Activated T-cell treated with anti-CD3 and anti-CD28 coated beads for 24 hours (primary cell): ENCODE measurements around the gene CERS4.
"Not testable (repeated sequence)": the region's sequence is repeated elsewhere in the genome, so short reads cannot be mapped to it uniquely, and the experiment has no call there.

Experiments
- DNase-seq: peaks from one replicate; pipeline ENCODE4 v3.0.0-alpha.2; 2020; ENCODE audit warnings: low read depth

Gene CERS4

DNA sequence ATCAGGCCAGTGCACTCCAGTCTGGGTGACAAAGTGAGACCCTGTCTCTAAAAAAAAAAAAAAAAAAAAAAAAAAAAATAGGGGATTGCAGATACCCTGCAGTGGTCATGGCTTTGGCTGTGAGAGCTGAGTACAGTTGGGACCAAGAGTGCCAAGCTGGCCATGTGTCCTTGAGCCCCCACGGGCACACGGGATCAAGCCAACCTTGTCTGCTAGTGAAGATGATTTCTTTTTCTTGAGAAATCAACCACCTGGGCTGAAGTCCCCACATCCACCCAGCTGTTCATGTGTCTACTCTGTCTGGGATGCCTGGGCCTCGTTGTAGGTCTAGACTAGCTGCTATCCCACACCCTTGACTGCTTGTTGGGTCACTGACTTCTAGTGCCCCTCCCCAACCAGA, 34.0 kb downstream of the CERS4 start:
- DNase-seq, result no peak

DNA sequence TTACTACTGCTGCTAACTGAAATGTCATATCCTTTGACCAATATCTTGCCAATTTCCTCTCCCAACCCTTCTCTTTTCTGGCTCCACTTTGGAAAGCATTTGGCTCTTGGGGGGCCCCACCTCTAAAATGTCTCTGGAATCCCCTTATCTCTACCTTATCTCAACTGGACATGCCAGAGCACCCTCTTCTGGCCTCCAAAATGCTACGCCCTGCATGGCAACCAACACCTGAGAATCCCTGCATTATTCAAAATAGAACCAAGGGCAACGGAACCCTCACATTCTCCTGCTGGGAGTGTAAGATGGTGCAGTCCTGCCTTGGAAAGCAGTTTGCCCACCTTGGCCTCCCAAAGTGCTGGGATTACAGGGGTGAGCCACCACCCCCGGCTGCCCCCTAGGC, 35.3 kb downstream of the CERS4 start:
- DNase-seq, result no peak

DNA sequence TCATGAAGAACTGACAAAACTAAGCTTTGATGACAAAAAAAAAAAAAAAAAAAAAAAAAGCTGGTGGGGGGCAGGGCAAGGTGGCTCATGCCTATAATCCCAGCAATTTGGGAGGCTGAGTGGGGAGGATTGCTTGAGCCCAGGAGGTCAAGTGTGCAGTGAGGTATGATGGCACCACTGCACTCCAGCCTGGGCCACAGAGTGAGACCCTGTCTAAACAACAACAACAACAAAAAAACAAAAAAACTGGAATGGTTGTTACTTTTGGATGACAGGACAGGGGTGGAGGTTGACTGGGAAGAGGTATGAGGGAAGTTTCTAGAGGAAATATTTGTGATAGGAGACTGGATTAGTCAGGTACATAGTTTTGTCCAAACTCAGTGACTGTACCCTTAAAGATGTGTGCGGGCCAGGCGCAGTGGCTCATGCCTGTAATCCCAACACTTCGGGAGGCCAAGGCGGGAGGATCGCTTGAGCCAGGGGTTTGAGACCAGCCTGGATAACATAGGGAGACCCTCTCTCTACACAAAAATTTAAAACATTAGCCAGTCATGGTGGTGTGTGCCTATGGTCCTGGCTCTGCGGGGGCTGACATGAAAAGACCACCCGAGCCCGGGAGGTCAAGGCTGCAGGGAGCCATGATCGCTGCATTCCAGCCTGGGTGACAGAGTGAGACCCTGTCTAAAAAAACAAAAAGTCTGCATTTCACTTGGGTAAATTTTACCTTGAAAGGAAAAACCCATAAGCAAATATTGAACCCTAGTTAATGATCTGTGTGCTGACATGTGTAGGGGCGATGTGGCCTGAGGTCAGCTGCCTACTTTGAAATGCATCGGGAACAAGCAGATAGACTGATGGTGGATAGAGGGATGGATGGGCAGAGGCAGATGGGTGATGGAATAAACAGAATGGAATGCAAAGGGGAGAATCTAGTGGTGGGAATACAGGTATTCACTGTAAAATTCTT, 37.0 kb downstream of the CERS4 start:
- no peak for DNase-seq

DNA sequence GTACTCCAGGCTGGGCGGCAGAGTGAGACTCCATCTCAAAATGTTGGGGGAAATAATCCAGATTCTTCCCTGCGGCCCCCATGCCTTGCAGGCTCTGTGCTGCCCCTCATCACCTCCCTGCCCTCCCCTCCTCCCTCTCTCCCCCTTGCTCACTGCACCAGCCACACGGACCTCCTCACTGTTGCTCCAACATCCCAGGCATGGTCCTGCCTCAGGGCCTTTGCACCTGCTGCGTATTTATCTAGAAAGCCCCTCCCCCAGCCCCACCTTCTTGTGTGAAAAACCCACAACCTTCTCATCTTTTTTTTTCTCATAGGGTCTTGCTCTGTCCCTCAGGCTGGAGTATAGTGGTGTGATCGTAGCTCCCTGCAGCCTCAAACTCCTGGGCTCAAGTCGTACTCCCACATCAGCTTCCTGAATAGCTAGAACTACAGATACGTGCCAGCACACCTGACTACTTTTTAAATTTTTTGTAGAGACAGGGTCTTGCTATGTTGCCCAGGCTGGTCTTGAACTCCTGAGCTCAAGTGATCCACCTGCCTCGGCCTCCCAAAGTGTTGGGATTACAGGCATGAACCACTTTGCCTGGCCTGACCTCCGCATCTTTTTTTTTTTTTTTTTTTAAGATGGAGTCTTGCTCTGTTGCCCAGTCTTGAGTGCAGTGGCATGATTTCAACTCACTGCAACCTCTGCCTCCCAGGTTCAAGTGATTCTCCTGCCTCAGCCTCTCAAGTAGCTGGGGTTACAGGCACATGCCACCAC, 38.1 kb downstream of the CERS4 start:
- DNase-seq, result not testable (repeated sequence)

DNA sequence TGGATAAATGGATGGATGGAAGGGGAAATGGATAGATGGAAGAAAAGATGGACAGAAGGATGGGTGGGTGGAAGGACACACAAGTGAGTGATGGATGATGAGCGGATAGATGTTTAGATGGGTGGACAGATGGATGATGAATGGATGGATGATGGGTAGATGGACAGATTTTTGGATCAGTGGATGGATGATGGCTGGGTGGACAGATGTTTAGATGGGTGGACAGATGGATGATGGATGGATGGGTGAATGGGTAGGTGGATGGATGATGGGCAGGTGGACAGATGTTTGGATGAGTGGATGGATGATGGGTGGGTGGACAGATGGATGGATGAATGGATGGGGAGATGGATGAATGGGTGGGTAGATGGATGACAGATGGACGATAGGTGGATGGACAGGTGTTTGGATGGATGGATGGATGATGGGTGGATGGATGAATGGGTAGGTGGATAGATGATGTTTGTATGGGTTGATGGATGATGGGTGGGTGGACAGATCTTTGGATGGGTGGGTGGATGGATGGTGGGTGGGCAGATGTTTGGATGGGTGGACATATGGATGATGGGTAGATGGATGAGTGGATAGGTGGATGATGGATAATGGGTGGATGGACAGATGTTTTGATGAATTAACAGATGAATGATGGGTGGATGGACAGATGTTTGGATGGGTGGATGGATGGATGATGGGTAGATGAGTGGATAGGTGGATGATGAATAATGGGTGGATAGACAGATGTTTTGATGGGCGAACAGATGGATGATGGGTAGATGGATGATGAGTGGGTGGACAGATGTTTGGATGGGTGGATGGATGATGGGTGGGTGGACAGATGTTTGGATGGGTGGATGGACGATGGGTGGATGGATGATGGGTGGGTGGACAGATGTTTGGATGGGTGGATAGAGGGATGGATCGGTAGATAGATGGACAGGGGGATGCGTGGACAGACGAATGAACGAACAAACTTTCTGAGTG, 39.5 kb downstream of the CERS4 start:
- no peak for DNase-seq

DNA sequence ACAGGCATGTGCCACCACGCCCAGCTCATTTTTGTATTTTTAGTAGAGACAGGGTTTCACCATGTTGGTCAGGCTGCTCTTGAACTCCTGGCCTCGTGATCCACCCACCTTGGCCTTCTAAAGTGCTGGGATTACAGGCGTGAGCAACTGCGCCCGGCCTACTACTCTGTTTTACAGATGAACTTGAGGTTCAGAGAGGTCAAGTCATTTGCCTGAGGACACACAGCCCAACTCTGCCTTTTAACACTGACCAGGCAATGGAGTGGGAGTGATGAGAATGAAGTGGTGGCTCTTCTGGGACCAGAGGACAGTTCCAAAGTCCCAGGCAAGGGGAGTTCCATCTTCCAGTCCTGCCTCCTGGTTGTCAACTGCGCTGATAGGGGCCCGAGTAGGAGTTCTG, 41.4 kb downstream of the CERS4 start:
- no peak for DNase-seq

DNA sequence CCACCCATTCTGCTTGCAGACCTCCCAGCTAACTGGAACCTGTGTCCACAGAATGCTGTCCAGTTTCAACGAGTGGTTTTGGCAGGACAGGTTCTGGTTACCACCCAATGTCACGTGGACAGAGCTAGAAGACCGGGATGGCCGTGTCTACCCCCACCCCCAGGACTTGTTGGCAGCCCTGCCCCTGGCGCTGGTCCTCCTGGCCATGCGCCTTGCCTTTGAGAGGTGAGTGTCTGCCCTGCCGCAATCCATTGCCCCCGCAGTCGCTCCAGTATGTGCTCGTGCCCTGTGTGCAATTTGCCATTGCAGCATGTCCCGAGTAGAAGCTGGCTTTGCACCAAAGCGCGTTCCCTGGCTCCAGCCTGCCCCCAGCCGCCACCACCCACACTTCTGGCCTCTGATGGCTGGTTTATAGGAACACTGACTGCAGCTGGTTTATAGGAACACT, 41.9 kb downstream of the CERS4 start:
- no peak for DNase-seq

DNA sequence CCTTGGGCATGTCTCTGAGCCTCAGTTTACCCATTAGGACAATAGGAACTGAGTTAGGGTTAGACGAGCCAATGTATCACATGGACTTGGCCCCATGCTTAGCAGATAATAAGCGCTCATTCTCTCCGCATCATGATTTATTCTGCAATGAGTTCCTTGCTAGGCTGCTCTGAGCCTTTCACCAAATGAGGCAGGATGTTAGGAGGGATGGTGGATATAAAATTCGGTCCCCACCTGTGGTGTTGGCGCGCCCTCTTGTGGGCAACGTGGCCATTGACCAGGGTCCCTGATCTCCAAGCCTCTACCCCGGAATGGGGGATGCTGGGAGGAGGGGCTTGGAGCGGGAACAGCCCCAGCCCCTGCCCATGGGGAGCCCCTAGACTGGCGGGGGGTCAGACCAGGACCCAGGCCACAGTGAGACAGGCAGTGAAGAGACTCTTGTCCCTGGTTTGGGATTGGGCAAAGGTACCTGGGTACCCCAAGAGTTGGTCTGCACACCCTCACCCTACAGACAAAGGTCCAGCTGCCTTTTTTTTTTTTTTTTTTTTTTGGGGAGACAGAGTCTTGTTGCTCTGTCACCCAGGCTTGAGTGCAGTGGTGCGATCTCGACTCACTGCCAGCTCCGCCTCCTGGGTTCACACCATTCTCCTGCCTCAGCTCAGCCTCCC, 43.9 kb downstream of the CERS4 start:
- DNase-seq, result peak; percentile 74

DNA sequence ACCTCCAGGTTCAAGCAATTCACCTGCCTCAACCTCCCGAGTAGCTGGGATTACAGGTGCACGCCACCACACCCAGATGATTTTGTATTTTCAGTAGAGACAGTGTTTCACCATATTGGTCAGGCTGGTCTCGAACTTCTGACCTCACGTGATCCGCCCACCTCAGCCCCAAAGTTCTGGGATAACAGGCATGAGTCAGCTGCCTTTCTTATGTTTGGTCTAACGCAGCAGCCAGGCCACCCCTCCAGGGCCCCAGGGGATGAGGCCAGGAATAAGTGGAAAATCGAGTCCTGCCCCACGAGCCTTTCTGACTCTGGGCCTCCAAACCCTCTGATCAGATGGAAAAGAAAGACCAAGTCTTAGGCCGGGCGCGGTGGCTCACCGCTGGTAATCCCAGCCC, 44.5 kb downstream of the CERS4 start:
- no peak for DNase-seq

DNA sequence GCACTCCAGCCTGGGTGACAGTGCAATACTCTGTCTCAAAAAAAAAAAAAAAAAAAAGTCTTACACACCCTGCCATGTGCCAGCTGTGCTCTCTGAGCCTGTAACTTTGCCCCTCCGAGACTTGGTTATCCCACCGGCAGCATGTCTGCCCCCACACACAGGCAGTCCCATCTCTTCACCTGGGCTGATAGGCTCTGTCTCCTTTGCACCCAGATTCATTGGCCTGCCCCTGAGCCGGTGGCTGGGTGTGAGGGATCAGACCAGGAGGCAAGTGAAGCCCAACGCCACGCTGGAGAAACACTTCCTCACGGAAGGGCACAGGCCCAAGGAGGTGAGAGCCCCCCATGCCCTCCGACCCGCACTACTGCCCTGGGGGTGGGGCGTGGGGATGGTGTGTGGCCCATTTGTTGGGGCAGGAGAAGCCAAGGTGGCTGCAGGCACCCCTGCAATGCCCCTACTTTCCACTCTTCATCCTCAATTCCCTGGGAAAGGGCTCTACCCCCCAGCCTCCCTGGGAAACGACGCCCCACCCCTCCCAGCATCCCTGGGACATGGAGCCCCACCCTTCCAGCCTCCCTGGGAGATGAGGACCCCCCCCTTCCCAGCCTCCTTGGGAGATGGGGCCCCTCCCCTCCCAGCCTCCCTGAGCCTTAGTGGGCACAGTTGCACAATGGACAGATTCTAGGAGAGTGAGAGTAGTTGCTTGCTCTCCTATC, 45.3 kb downstream of the CERS4 start:
- no peak for DNase-seq

DNA sequence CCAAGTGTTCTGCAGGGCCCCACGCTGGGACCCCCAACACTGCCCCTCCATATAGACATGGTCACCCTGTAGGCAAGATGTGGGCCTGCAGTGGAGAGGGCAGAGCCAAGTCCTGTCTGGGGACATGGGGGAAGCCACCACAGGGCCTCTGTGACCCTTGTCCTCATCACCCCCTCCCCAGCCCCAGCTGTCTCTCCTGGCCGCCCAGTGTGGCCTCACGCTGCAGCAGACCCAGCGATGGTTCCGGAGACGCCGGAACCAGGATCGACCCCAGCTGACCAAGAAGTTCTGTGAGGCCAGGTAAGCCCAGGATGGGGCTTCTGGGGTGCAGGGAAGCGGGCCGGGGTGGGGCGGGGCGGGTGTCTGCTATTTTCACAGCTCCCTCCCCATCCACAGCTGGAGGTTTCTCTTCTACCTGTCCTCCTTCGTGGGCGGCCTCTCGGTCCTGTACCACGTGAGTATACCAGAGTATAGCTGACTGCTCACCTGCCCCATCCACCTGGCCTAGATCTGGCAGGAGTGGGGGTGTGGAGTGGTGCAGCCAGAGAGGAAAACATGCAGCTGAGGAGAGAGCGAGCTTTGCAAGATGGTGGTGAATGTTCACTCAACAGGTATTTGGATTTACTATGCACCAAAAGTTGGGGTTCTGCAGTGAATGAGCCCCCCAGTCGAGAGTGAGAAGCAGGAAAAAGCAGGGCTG, 46.4 kb downstream of the CERS4 start:
- no peak for DNase-seq

DNA sequence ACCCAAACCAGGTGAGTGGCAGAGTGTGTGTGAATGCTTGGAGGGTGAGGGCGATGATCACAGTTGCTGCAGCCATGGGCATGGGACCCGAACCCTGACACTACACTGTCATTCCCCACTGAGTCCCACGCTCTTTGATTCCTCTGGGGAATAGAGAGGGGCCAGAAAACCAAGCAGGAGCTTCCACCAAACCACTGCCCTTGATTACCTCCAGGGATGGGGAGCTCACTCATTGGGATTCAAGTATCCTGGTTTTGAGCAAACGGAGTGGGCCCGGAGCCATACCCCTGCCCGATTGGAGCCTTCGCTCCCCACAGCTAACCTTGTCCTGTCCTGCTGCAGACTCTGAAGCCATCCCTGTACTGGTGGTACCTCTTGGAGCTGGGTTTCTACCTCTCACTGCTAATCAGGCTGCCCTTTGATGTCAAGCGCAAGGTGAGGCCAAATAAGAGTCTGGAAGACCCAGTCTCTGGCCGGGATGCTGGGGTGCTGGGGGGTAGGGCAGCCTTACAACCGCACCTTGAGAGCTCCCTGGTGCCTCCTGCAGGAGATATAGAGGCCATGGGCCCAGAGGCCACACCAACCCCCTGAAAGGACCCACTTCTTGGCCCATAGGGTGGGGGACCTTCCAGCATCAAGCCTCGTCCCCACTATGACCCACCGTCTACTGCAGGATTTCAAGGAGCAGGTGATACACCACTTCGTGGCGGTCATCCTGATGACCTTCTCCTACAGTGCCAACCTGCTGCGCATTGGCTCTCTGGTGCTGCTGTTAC, 47.3 kb downstream of the CERS4 start:
- DNase-seq, result no peak

DNA sequence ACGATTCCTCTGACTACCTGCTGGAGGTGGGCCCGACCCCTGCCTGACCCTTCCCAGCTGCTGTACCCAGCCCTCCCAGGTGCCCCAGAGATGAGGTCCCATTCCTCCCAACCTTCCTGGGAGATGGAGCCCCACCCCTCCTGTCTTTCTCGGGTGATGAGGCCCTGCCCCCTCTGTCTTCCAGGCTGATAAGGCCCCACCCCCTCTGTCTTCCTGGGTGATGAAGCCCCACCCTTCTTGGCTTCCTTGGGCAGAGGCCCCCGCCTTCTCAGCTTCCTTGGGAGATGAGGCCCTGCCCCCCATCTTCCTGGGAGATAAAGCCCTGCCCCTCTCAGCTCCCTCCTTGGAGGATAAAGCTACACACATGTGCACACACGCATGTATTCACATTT, 47.9 kb downstream of the CERS4 start:
- no peak for DNase-seq

DNA sequence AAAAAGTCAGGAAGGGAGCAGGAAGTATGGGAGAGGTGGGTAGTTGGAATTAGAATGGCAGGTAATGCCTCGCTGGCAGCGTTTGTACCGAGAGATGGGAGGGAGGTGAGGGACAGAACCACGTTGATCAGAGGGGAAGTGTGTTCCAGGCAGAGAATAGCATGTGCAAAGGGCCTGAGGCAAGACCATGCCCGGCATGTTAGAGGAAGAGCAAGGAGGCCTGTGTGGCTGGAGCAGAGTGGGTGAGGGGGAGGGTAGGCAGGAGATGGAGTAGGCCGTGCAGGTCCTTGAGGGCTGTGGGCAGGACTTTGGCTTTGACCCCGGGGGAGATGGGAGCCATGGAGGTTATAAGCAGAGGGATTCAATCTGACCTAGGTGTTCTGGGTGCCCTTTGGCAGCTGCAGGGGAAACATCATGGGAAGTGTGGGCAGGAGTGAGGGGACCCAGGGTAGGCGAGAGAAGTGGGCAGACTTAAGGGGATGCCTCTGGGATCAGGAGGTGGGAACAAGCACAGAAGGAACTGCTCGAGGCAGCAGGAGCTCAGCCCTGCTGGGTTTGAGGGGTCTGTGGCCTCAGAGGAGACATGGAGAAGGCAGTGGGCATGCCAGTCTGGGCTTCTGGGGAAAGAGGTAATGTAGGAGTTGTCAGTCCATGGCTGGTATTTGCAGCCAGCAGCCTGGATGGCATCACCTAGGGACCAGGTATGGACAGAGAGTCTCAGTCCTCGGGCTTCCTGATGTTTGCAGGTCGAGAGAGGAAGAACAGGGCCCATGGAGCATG, 50.2 kb downstream of the CERS4 start:
- no peak for DNase-seq

DNA sequence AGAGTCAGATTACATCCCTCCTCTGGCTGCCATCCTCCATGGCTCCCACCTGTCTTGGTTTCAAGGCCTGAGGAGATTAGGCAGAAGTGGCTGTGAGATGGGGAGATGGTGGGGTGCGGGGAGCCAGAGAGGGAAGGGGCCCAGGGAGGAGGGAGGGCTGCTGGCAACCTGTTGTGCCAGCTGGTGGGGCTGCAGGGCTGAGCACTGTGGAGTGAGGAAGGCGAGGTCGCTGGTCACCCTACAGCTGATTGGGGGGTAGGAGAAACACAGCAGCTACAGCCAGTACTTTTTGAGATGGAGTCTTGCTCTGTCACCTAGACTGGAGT, 50.7 kb downstream of the CERS4 start:
- DNase-seq, result no peak

DNA sequence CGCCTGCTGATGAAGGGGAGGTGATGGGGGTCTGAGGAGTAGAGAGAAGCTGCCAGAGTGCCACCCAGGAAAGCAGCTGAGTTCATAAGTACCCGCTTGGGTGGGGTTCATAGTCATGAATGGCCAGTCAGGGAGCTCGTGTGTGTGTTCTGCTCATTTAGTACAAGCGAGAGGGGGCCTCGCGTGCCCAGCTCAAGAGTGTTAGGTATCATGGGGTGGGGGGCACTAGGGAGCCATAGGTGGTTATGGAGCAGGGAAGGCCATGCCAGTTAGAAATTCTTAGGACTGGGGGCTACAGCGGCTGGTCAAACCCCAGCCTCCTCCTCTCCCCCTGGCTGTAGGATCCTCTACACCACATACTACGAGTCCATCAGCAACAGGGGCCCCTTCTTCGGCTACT, 52.2 kb downstream of the CERS4 start:
- no peak for DNase-seq

DNA sequence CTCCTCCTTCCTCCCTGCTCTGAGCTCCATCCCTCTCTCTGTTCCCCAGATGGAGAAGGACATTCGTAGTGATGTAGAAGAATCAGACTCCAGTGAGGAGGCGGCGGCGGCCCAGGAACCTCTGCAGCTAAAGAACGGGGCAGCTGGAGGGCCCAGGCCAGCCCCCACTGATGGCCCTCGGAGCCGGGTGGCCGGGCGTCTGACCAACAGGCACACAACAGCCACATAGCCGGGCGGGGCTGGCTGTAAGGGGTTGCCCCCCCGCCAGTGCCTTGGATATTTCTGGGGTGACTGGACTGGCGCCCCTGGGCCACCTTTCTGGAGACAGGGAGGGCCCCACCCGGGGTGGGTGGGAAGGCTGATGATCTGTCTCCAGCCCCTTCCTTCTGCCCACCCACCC, 52.7 kb downstream of the CERS4 start:
- DNase-seq, result no peak

DNA sequence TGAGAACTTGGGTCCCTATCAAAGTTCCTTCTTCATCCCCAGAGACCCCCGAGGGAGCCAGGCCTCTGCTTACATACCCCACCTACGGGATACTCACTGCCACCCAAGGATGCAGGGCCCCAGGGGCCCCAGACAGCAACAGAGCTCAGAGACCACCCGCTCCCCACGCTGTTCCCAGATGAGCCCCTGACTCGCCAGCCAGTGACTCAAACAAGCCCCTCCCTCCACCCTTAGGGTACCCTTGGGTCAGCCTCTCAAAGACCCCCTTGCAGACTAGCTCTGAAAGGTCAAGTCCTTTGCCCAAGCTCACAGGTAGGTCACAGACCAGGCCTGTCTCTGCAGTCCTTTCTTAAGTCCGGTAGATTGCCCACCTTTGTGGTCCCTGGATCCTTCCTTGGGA, 53.3 kb downstream of the CERS4 start:
- no peak for DNase-seq

DNA sequence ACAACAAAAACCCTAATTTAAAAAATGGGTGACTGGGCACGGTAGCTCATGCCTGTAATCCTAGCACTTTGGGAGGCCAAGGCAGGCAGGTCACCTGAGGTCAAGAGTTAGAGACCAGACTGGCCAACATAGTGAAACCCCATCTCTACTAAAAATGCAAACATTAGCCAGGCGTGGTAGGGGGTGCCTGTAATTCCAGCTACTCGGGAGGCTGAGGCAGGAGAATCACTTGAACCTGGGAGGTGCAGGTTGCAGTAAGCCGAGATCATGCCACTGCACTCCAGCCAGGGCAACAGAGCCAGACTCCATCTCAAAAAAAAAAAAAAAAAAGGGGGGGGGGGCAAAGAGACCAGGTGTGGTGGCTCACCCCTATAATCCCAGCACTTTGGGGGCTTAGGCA, 55.1 kb downstream of the CERS4 start:
- not testable (repeated sequence) for DNase-seq
